ENCODE data around the gene RELN.

Gene RELN

DNA sequence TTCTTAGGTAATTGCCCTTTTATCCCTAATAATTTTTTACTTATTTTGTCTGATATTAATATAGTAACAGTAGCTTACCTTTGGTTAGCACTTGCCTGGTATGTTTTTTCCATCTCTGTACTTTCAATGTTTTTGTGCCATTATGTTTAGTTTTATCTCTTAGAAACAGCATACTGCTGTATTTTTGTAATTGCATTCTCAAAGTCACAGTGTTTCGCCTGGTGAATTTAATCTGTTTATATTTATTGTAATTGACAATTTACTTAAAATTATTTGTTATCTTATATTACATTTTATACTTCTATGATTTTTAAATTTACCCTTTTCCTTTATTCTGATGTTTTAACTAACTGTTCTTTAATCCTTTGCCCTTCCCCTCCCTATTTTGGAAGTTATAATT lies 166.4 kb downstream of the RELN start:
- no peak for TF ChIP-seq TAF1 (IDR thresholded peaks at IDR 0.05; ENCODE audit: borderline replicate concordance, insufficient read depth, low read length)
- TF ChIP-seq, protein P1, sequence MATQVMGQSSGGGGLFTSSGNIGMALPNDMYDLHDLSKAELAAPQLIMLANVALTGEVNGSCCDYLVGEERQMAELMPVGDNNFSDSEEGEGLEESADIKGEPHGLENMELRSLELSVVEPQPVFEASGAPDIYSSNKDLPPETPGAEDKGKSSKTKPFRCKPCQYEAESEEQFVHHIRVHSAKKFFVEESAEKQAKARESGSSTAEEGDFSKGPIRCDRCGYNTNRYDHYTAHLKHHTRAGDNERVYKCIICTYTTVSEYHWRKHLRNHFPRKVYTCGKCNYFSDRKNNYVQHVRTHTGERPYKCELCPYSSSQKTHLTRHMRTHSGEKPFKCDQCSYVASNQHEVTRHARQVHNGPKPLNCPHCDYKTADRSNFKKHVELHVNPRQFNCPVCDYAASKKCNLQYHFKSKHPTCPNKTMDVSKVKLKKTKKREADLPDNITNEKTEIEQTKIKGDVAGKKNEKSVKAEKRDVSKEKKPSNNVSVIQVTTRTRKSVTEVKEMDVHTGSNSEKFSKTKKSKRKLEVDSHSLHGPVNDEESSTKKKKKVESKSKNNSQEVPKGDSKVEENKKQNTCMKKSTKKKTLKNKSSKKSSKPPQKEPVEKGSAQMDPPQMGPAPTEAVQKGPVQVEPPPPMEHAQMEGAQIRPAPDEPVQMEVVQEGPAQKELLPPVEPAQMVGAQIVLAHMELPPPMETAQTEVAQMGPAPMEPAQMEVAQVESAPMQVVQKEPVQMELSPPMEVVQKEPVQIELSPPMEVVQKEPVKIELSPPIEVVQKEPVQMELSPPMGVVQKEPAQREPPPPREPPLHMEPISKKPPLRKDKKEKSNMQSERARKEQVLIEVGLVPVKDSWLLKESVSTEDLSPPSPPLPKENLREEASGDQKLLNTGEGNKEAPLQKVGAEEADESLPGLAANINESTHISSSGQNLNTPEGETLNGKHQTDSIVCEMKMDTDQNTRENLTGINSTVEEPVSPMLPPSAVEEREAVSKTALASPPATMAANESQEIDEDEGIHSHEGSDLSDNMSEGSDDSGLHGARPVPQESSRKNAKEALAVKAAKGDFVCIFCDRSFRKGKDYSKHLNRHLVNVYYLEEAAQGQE (IDR thresholded peaks at IDR 0.05; ENCODE audit: insufficient read depth in 1 of 2, low read depth in 2 of 2, low read length in 2 of 2) = no peak
- no peak for TF ChIP-seq FOXP2 (optimal IDR thresholded peaks at IDR 0.05; ENCODE audit: borderline replicate concordance, extremely low read depth, extremely low read length, insufficient read depth)

DNA sequence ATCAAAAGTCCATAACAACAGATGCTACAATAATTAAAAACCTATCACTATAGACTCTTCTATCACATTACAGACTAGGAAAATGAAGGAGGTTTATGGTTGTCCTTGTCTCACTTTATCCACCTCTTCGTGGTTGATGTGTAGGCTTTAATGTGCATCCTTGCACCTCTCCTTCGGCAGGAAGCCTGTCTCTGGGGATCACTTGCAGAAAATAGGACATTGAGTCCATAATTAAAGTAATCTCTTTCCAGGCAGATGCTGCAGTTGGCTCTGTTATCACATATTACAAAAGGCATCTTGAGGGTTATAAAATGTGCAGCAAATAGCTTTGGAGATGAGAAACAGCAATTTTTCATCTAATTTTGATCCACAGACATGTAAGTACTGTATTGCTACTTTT lies 168.4 kb downstream of the RELN start:
- TF ChIP-seq TAF1 (IDR thresholded peaks at IDR 0.05; ENCODE audit: borderline replicate concordance, insufficient read depth, low read length) (no peak), FOXP2 (optimal IDR thresholded peaks at IDR 0.05; ENCODE audit: borderline replicate concordance, extremely low read depth, extremely low read length, insufficient read depth) (no peak), SIN3A (IDR thresholded peaks at IDR 0.05; ENCODE audit: borderline replicate concordance, insufficient read depth, low read length) (no peak), POLR2AphosphoS5 (IDR thresholded peaks at IDR 0.05; ENCODE audit: low read depth, low read length) (no peak)
- TF ChIP-seq, protein P1 (IDR thresholded peaks at IDR 0.05; ENCODE audit: insufficient read depth in 1 of 2, low read depth in 2 of 2, low read length in 2 of 2) = no peak

DNA sequence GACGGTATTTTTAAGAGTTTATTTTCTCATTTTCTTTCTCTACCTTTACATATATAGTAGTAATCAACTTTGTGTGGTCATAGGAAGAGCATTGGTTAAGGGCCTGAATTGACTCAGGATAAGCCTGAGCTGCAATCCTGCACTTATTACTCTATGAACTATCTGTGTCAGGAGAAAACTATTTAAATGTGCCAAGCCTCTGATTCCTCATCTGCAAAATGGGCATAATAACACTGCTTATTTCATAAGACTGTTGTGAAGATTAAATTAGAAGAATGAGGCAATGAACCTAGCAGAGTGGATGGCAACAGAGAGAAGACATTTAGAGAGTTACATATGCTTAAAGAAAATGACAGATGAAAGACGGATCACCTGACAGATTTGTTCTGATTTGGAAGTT lies 175.5 kb downstream of the RELN start:
- TF ChIP-seq TAF1 (IDR thresholded peaks at IDR 0.05; ENCODE audit: borderline replicate concordance, insufficient read depth, low read length) (no peak), POLR2AphosphoS5 (IDR thresholded peaks at IDR 0.05; ENCODE audit: low read depth, low read length) (no peak), SIN3A (IDR thresholded peaks at IDR 0.05; ENCODE audit: borderline replicate concordance, insufficient read depth, low read length) (no peak), FOXP2 (optimal IDR thresholded peaks at IDR 0.05; ENCODE audit: borderline replicate concordance, extremely low read depth, extremely low read length, insufficient read depth) (no peak)
- TF ChIP-seq, protein P1 (IDR thresholded peaks at IDR 0.05; ENCODE audit: insufficient read depth in 1 of 2, low read depth in 2 of 2, low read length in 2 of 2) = no peak

DNA sequence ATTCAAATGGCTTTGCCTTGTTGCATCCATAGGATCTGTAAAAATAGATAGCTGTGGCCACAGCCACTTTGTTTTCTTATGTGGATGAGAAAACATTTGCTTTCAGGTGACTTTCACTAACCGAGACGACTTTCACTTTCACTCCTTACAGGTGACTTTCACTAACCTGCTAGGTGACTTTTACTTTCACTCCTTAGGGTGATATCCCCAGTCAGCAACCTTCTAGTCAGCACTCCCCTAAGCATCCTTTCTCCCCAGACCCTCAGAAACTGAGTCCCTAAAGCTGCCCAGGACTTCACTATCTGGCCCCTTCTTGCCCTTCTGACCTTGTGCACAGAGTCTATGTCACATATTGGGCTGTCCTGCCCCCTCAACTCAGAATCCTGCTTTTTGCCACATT lies 177.5 kb downstream of the RELN start:
- TF ChIP-seq FOXP2 (optimal IDR thresholded peaks at IDR 0.05; ENCODE audit: borderline replicate concordance, extremely low read depth, extremely low read length, insufficient read depth) = no peak
- TF ChIP-seq, protein P1 (IDR thresholded peaks at IDR 0.05; ENCODE audit: insufficient read depth in 1 of 2, low read depth in 2 of 2, low read length in 2 of 2) = no peak
- no peak for TF ChIP-seq SIN3A (IDR thresholded peaks at IDR 0.05; ENCODE audit: borderline replicate concordance, insufficient read depth, low read length)
- TF ChIP-seq POLR2AphosphoS5 (IDR thresholded peaks at IDR 0.05; ENCODE audit: low read depth, low read length) = no peak
- TF ChIP-seq TAF1 (IDR thresholded peaks at IDR 0.05; ENCODE audit: borderline replicate concordance, insufficient read depth, low read length) = no peak

DNA sequence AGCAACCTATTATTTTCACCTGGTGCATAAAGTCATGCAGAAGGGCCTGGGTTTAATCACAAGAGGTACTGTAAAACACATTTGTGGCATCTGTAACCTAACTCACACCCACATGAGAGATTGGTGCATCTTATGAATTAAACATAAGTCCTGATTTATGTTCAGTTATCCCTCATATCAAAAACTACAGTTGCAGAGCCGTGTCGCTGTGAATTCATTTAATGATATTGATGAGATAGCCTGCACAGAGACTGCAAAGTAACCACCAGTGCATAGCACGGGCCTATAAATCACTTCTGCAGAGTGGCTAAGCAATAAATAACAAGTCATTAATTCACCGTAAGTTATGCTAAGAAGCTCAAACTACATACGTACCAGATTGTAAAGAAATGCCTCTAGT lies 178.2 kb downstream of the RELN start:
- no peak for TF ChIP-seq TAF1 (IDR thresholded peaks at IDR 0.05; ENCODE audit: borderline replicate concordance, insufficient read depth, low read length)

Data from PFSK-1 (cell line).